ENCODE results near the gene STRN4. TPM values are rescaled to one million over a fixed set of nuclear protein-coding genes. Genes with fewer than 3 reads are reported as not detected.

The STRN4 gene
- total RNA-seq, 1 experiment from 2014 or later: 89.5 TPM

DNA sequence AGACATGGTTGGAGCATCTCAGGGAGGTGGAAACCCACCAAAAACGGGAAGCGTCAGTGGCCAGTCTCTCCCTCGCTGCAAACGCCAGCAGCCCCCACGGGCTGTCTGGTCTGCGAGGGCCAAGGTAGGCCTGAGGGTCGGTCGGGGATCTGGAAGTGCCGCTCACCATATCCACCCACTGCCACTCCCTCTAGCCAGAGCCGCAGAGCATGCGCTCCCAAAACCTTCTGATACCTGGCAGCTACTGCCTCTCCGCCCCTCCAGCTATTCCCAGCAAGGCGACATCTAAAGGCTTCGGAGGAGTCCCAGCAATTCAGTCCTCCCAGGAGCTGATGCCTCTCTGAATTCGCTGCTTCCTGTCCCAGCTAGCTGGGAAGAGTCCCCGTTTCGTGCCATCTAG lies 4.8 kb downstream of the STRN4 start:
- intact Hi-C loops (cut with micrococcal nuclease; ENCODE audit: unreplicated experiment): no loop called here
- ATAC-seq (no peak), DNase-seq (ENCODE audit: low read depth, low spot score) (no peak)
- Histone ChIP-seq H3K27me3 (ENCODE audit: control insufficient read depth, insufficient read depth, low read length) (no peaks in the 10 kb centered on the region), H3K36me3 (ENCODE audit: control insufficient read depth, insufficient read depth, low read length) (peaks cover 8% of the 10 kb centered on the region; the same call in 1 of the 2 replicates), H3K4me3 (ENCODE audit: low read depth in 2 of 2, low read length in 2 of 2) (no peak overlapping the region), H3K4me1 (ENCODE audit: control insufficient read depth, insufficient read depth, low read length) (peaks cover 3% of the 10 kb centered on the region; the same call in 1 of the 2 replicates), H3K27ac (ENCODE audit: low read length) (no peak overlapping the region), H3K9me3 (ENCODE audit: control insufficient read depth, insufficient read depth, low read depth, low read length) (no peaks in the 10 kb centered on the region)
- CTCF ChIA-PET: no interaction called here
- in situ Hi-C loops (cut with HindIII; ENCODE audit: low pct_unique_long_range_greater_than_20kb, low sequenced_read_pairs): no loop called here
- TF ChIP-seq SIN3A (IDR thresholded peaks at IDR 0.05; ENCODE audit: borderline replicate concordance, insufficient read depth, low read depth, low read length): no peak
- TF ChIP-seq, protein P1, sequence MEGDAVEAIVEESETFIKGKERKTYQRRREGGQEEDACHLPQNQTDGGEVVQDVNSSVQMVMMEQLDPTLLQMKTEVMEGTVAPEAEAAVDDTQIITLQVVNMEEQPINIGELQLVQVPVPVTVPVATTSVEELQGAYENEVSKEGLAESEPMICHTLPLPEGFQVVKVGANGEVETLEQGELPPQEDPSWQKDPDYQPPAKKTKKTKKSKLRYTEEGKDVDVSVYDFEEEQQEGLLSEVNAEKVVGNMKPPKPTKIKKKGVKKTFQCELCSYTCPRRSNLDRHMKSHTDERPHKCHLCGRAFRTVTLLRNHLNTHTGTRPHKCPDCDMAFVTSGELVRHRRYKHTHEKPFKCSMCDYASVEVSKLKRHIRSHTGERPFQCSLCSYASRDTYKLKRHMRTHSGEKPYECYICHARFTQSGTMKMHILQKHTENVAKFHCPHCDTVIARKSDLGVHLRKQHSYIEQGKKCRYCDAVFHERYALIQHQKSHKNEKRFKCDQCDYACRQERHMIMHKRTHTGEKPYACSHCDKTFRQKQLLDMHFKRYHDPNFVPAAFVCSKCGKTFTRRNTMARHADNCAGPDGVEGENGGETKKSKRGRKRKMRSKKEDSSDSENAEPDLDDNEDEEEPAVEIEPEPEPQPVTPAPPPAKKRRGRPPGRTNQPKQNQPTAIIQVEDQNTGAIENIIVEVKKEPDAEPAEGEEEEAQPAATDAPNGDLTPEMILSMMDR (IDR thresholded peaks at IDR 0.05): no peak
- TF ChIP-seq TCF7L2 (IDR thresholded peaks at IDR 0.05; ENCODE audit: low read depth, low read length): no peak
- no peak for TF ChIP-seq POLR2AphosphoS5 (IDR thresholded peaks at IDR 0.05; ENCODE audit: low read depth, low read length)
- TF ChIP-seq, protein P2, sequence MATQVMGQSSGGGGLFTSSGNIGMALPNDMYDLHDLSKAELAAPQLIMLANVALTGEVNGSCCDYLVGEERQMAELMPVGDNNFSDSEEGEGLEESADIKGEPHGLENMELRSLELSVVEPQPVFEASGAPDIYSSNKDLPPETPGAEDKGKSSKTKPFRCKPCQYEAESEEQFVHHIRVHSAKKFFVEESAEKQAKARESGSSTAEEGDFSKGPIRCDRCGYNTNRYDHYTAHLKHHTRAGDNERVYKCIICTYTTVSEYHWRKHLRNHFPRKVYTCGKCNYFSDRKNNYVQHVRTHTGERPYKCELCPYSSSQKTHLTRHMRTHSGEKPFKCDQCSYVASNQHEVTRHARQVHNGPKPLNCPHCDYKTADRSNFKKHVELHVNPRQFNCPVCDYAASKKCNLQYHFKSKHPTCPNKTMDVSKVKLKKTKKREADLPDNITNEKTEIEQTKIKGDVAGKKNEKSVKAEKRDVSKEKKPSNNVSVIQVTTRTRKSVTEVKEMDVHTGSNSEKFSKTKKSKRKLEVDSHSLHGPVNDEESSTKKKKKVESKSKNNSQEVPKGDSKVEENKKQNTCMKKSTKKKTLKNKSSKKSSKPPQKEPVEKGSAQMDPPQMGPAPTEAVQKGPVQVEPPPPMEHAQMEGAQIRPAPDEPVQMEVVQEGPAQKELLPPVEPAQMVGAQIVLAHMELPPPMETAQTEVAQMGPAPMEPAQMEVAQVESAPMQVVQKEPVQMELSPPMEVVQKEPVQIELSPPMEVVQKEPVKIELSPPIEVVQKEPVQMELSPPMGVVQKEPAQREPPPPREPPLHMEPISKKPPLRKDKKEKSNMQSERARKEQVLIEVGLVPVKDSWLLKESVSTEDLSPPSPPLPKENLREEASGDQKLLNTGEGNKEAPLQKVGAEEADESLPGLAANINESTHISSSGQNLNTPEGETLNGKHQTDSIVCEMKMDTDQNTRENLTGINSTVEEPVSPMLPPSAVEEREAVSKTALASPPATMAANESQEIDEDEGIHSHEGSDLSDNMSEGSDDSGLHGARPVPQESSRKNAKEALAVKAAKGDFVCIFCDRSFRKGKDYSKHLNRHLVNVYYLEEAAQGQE (IDR thresholded peaks at IDR 0.05; ENCODE audit: insufficient read depth in 1 of 2, low read depth in 2 of 2, low read length in 1 of 2): no peak
- no TSS peak for BruUV-seq (replicated peaks)
- POLR2A ChIA-PET: no interaction called here

DNA sequence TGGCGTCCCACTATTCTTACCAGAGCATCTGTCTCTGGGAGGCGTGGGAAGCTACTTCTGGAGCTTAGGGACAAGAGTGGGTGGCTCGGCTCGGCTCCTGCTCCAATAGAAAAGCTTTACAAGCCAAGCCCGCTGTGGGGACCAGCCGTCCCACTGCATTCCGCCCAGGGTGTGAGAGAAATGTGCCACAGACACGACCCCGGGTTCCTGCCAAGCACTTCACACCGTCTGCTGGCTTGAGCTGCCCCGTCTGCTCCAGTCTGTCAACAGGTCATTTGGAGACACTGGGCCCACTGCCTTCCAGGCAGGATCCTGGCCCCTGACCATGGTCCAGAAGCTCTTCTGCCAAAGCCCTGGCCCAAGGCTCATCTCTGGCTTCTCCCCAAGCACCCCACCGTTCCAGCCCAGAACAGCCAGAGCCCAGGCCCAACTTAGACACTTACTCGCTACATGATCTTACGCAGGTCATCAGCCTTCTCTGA lies 6.9 kb downstream of the STRN4 start:
- in situ Hi-C loops (cut with HindIII; ENCODE audit: low pct_unique_long_range_greater_than_20kb, low sequenced_read_pairs) (no loop called here), intact Hi-C loops (cut with micrococcal nuclease; ENCODE audit: unreplicated experiment) (no loop called here)
- no TSS peak for BruUV-seq (replicated peaks)
- POLR2A ChIA-PET: no interaction called here
- TF ChIP-seq, protein P2 (IDR thresholded peaks at IDR 0.05; ENCODE audit: insufficient read depth in 1 of 2, low read depth in 2 of 2, low read length in 1 of 2): no peak
- TF ChIP-seq POLR2AphosphoS5 (IDR thresholded peaks at IDR 0.05; ENCODE audit: low read depth, low read length): no peak
- TF ChIP-seq, protein P1 (IDR thresholded peaks at IDR 0.05): no peak
- no peak for TF ChIP-seq TCF7L2 (IDR thresholded peaks at IDR 0.05; ENCODE audit: low read depth, low read length)
- no peak for TF ChIP-seq SIN3A (IDR thresholded peaks at IDR 0.05; ENCODE audit: borderline replicate concordance, insufficient read depth, low read depth, low read length)
- CTCF ChIA-PET: no interaction called here
- ATAC-seq (no peak), DNase-seq (ENCODE audit: low read depth, low spot score) (no peak)
- peaks cover 3% of the 10 kb centered on the region; the same call in 1 of the 2 replicates for H3K4me1 ChIP-seq (ENCODE audit: control insufficient read depth, insufficient read depth, low read length)
- no peaks in the 10 kb centered on the region for H3K9me3 ChIP-seq (ENCODE audit: control insufficient read depth, insufficient read depth, low read depth, low read length)
- H3K27ac ChIP-seq (ENCODE audit: low read length): no peak overlapping the region
- H3K36me3 ChIP-seq (ENCODE audit: control insufficient read depth, insufficient read depth, low read length): peaks cover 6% of the 10 kb centered on the region
- no peaks in the 10 kb centered on the region for H3K27me3 ChIP-seq (ENCODE audit: control insufficient read depth, insufficient read depth, low read length)
- H3K4me3 ChIP-seq (ENCODE audit: low read depth in 2 of 2, low read length in 2 of 2): no peak overlapping the region

All from Panc1 (cell line).